ENCODE data around the gene MYT1. TPM values are rescaled to one million over a fixed set of nuclear protein-coding genes. Genes with fewer than 3 reads are reported as not detected.

The MYT1 gene
- total RNA-seq (2021; ENCODE audit: unreplicated experiment) (7.1 TPM), Bru-seq, nascent RNA (percentile 36 among the genes with signal in this experiment), BruChase-seq, experiment 1, labeled RNA remaining after a 6-hour chase (percentile 37 among the genes with signal in this experiment), BruChase-seq, experiment 2, labeled RNA remaining after a 2-hour chase (percentile 40 among the genes with signal in this experiment)
- polyA plus RNA-seq (2012): 5.2 and 5.3 TPM in 2 replicates
- long read RNA-seq, partial matches to known transcripts: 3 of 6 reads
- long read RNA-seq, other reads (novel, unspliced or antisense): 3 of 6 reads

GRCh38 chr20:64164123-64164836 lies at the start of gene MYT1:
TSS of gene MYT1 (plus strand) at chr20:64164452. CDS start at chr20:64198862, 34,410 bp downstream.
- no peak for DNase-seq (ENCODE audit: low read depth, low spot score)
- no peaks in the 10 kb centered on the region for H3K4me1 ChIP-seq (ENCODE audit: control insufficient read depth in 1 of 2, insufficient read depth in 2 of 2, low read length in 2 of 2)
- POLR2A ChIA-PET: no interaction called here
- CTCF ChIA-PET: no interaction called here
- H3K9me3 ChIP-seq (ENCODE audit: control insufficient read depth in 1 of 2, insufficient read depth in 1 of 2, low read depth in 1 of 2, low read length in 2 of 2): no peaks in the 10 kb centered on the region
- no TSS peak for BruUV-seq (replicated peaks)
- no peak within 1 kb of the TSS for H3K4me2 ChIP-seq (ENCODE audit: low read length)
- intact Hi-C loops (cut with micrococcal nuclease): no loop called here
- RAD21 ChIA-PET (ENCODE audit: low non-redundant PET in 1 of 2, low total read pairs in 2 of 2, uncharacterized antibody in 2 of 2, unreplicated experiment in 2 of 2): no interaction called here
- no peak within 1 kb of the TSS for H3K4me3 ChIP-seq (replicated peaks in 1 of 2; ENCODE audit: low read depth in 1 of 2, low read length in 2 of 2)
- no peak for ATAC-seq
- no peaks in the 10 kb centered on the region for H3K79me2 ChIP-seq (ENCODE audit: insufficient read depth, low read length)
- H3K27me3 ChIP-seq (ENCODE audit: insufficient read depth, low read length): no peaks in the 10 kb centered on the region
- H2AFZ ChIP-seq (ENCODE audit: low read depth, low read length, poor library complexity, severe bottlenecking): no peak within 1 kb of the TSS
- no peak within 1 kb of the TSS for H3K9ac ChIP-seq (ENCODE audit: low read length)
- no peaks in the 10 kb centered on the region for H3K36me3 ChIP-seq (ENCODE audit: control insufficient read depth in 1 of 2, insufficient read depth in 2 of 2, low read length in 2 of 2)
- H3K9me2 ChIP-seq (ENCODE audit: insufficient read depth): no peaks in the 10 kb centered on the region
- no peak within 1 kb of the TSS for H3K27ac ChIP-seq (ENCODE audit: low read depth, low read length)
- no peaks in the 10 kb centered on the region for H4K20me1 ChIP-seq (ENCODE audit: insufficient read depth)
- no peak for TF ChIP-seq CBX3 (IDR thresholded peaks at IDR 0.05; ENCODE audit: low read depth)
- no peak for TF ChIP-seq REST (IDR thresholded peaks at IDR 0.05; ENCODE audit: low read depth)
- TF ChIP-seq ELF1 (IDR thresholded peaks at IDR 0.05; ENCODE audit: borderline replicate concordance, low read depth): no peak
- TF ChIP-seq RAD21 (IDR thresholded peaks at IDR 0.05; ENCODE audit: low read depth): no peak
- no peak for TF ChIP-seq CEBPB (IDR thresholded peaks at IDR 0.05; ENCODE audit: low read depth)
- TF ChIP-seq TCF7L2 (IDR thresholded peaks at IDR 0.05; ENCODE audit: borderline replicate concordance, extremely low read depth, insufficient read depth, insufficient read length): no peak
- no peak for TF ChIP-seq ZNF274 (IDR thresholded peaks at IDR 0.05; ENCODE audit: low read depth, low read length)
- no peak for TF ChIP-seq EZH2phosphoT487 (IDR thresholded peaks at IDR 0.05; ENCODE audit: borderline replicate concordance)
- no peak for TF ChIP-seq ATF3 (IDR thresholded peaks at IDR 0.05)
- TF ChIP-seq CTCF (IDR thresholded peaks at IDR 0.05 in 2 of 3, conservative IDR thresholded peaks at IDR 0.05 in 1 of 3; ENCODE audit: borderline replicate concordance in 1 of 3, insufficient read depth in 1 of 3, low read depth in 2 of 3, low read length in 2 of 3): no peak
- no peak for TF ChIP-seq SIN3A (IDR thresholded peaks at IDR 0.05; ENCODE audit: low read depth)
- no peak for TF ChIP-seq JUND (IDR thresholded peaks at IDR 0.05)
- TF ChIP-seq ZFX (IDR thresholded peaks at IDR 0.05): no peak
- no peak for TF ChIP-seq EZH2 (IDR thresholded peaks at IDR 0.05)
- no peak for TF ChIP-seq POLR2AphosphoS5 (IDR thresholded peaks at IDR 0.05; ENCODE audit: low read depth, low read length)
- TF ChIP-seq EGR1 (IDR thresholded peaks at IDR 0.05; ENCODE audit: low read depth): no peak
- no peak for TF ChIP-seq YY1 (IDR thresholded peaks at IDR 0.05; ENCODE audit: extremely low read depth, insufficient replicate concordance, low read depth, low read length)
- no peak for TF ChIP-seq ZBTB33 (IDR thresholded peaks at IDR 0.05; ENCODE audit: extremely low read depth, insufficient replicate concordance, low read length)

All from HCT116 (cell line).